HG03457 (cell line): ENCODE results near the gene ARID1A.

Experiments
- ATAC-seq: cut with Tn5 transposase; IDR thresholded peaks from one replicate; pipeline ENCODE4 v1.9.1; 2021; ENCODE audit warnings: moderate number of reproducible peaks; ENCODE audit not compliant: unreplicated experiment

The ARID1A gene

GRCh38 chr1:26727476-26727875 is 31.7 kb downstream of the ARID1A start:
- no peak for ATAC-seq

GRCh38 chr1:26728645-26729044 is 32.8 kb downstream of the ARID1A start:
- no peak for ATAC-seq

- ATAC-seq = no peak
Measured at GRCh38 chr1:26729633-26730032, 33.8 kb downstream of the ARID1A start.

GRCh38 chr1:26730695-26731094 is 34.9 kb downstream of the ARID1A start:
- no peak for ATAC-seq

GRCh38 chr1:26731233-26731902 is 35.6 kb downstream of the ARID1A start:
- no peak for ATAC-seq

- ATAC-seq = no peak
Measured at GRCh38 chr1:26733392-26733791, 37.6 kb downstream of the ARID1A start.

- no peak for ATAC-seq
Measured at GRCh38 chr1:26733982-26734381, 38.2 kb downstream of the ARID1A start.

GRCh38 chr1:26734501-26735058 is 38.8 kb downstream of the ARID1A start:
- ATAC-seq = no peak

GRCh38 chr1:26739329-26739914 is 43.6 kb downstream of the ARID1A start:
- no peak for ATAC-seq

GRCh38 chr1:26740023-26740634 is 44.3 kb downstream of the ARID1A start:
- no peak for ATAC-seq

GRCh38 chr1:26740952-26741351 is 45.1 kb downstream of the ARID1A start:
- ATAC-seq = no peak

GRCh38 chr1:26743426-26744059 is 47.7 kb downstream of the ARID1A start:
- ATAC-seq = no peak

- ATAC-seq = peak; percentile 93
Measured at GRCh38 chr1:26744075-26744959, 48.5 kb downstream of the ARID1A start.

- no peak for ATAC-seq
Measured at GRCh38 chr1:26745191-26745590, 49.4 kb downstream of the ARID1A start.

GRCh38 chr1:26747048-26747447 is 51.2 kb downstream of the ARID1A start:
- ATAC-seq = no peak

- ATAC-seq = no peak
Measured at GRCh38 chr1:26748351-26748750, 52.5 kb downstream of the ARID1A start.

GRCh38 chr1:26749458-26749857 is 53.6 kb downstream of the ARID1A start:
- no peak for ATAC-seq

- ATAC-seq = no peak
Measured at GRCh38 chr1:26750428-26750827, 54.6 kb downstream of the ARID1A start.

- ATAC-seq = no peak
Measured at GRCh38 chr1:26752519-26752918, 56.7 kb downstream of the ARID1A start.

GRCh38 chr1:26754086-26754874 is 58.5 kb downstream of the ARID1A start:
- no peak for ATAC-seq
